Measurements from ENCODE around the gene SLAMF9. TPM values are rescaled to one million over a fixed set of nuclear protein-coding genes. Genes with fewer than 3 reads are reported as not detected.

SLAMF9 gene
- total and polyA plus RNA-seq, 4 donors = 0.25 to 0.68 (median 0.64) TPM; not detected in 1

- peaks cover 0 to 12% (median 3%) of the 10 kb centered on the region in 4 donors for H3K36me3 ChIP-seq (ENCODE audit: control insufficient read depth in 4 of 4, insufficient read depth in 3 of 4, low read depth in 1 of 4, low read length in 3 of 4)
- 56% methylated on average over 4 of the region's 4 CpGs for WGBS
- H3K27ac ChIP-seq (ENCODE audit: low read depth in 1 of 2, low read length in 2 of 2) = peak overlapping the region in 1 of 2 donors; percentile 11
- H3K4me3 ChIP-seq (ENCODE audit: low read depth in 1 of 3, low read length in 3 of 3) = no peak overlapping the region
- H3K27me3 ChIP-seq (ENCODE audit: control insufficient read depth in 4 of 4, insufficient read depth in 4 of 4, low read length in 3 of 4) = no peaks in the 10 kb centered on the region
- no peak for TF ChIP-seq ATF3 (IDR thresholded peaks at IDR 0.05)
- no peak for TF ChIP-seq TAF1 (conservative IDR thresholded peaks at IDR 0.05)
- no peak for TF ChIP-seq REST (IDR thresholded peaks at IDR 0.05)
- no peak for TF ChIP-seq SP1 (IDR thresholded peaks at IDR 0.05)
- TF ChIP-seq CTCF (IDR thresholded peaks at IDR 0.05; ENCODE audit: low read depth, low read length, missing input control) = no peak
- no peak for TF ChIP-seq YY1 (IDR thresholded peaks at IDR 0.05)
- TF ChIP-seq RXRA (IDR thresholded peaks at IDR 0.05) = no peak
- no peak for TF ChIP-seq ZBTB33 (IDR thresholded peaks at IDR 0.05)
- TF ChIP-seq FOXA2 (IDR thresholded peaks at IDR 0.05) = no peak
- no peak for TF ChIP-seq RAD21 (IDR thresholded peaks at IDR 0.05)
- no peak for TF ChIP-seq NR2F2 (IDR thresholded peaks at IDR 0.05)
- TF ChIP-seq EGR1 (IDR thresholded peaks at IDR 0.05; ENCODE audit: low read depth in 2 of 2) = no peak
- TF ChIP-seq GABPA (IDR thresholded peaks at IDR 0.05 in 1 of 2, conservative IDR thresholded peaks at IDR 0.05 in 1 of 2) = no peak
- TF ChIP-seq HNF4G (IDR thresholded peaks at IDR 0.05) = no peak
- no peak for TF ChIP-seq MAX (IDR thresholded peaks at IDR 0.05)
- TF ChIP-seq FOXA1 (IDR thresholded peaks at IDR 0.05) = no peak
- no peak overlapping the region for H3K9ac ChIP-seq (ENCODE audit: low read depth in 1 of 2, low read length in 2 of 2)
- H3K9me3 ChIP-seq (ENCODE audit: control insufficient read depth in 4 of 4, low read length in 3 of 4) = no peaks in the 10 kb centered on the region
- no peak for DNase-seq (ENCODE audit: low spot score)
- peaks cover 6 to 28% (median 17%) of the 10 kb centered on the region in 4 donors for H3K4me1 ChIP-seq (ENCODE audit: control insufficient read depth in 4 of 4, insufficient read depth in 4 of 4, low read length in 3 of 4)
Measured at GRCh38 chr1:159937054-159937750, 16.8 kb downstream of the SLAMF9 start.

Measured in liver (tissue), 9 donors.